PC-9 (cell line): Measurements from ENCODE around the gene CLHC1.

Experiments used
- EZH2 ChIP-seq: fragments of 200-600 bp; sonication (generic); IDR thresholded peaks from 2 replicates; pipeline ENCODE4 v1.8.0; 2017; ENCODE audit warnings: antibody characterized with exemption, low read depth
- TF ChIP-seq, protein P1 (sequence below): fragments of 200-600 bp; sonication (generic); conservative IDR thresholded peaks from 2 replicates; pipeline ENCODE4 v1.6.1; 2017; ENCODE audit warnings: mixed run types, antibody characterized with exemption, mild to moderate bottlenecking, moderate library complexity

DNA sequence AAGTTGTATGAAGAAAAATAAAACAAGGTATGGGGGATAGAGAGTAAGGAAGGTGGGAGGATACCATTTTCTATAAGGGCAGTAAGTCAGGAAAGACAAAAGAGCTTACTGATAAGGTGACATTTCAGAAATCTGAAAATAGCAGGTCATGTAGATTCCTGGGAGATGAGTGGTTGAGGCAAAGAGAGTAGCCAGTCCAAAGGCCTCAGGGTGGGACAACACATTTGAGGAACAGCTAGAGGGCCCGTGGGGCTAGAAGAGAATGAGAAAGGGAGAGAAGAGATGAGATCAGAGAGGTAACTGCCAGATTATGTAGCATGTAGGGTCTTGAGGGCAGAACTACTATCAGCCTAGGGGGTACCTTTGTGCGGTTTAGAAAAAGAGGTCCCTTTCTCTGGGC, 2.9 kb downstream of the CLHC1 start:
- TF ChIP-seq, protein P1, sequence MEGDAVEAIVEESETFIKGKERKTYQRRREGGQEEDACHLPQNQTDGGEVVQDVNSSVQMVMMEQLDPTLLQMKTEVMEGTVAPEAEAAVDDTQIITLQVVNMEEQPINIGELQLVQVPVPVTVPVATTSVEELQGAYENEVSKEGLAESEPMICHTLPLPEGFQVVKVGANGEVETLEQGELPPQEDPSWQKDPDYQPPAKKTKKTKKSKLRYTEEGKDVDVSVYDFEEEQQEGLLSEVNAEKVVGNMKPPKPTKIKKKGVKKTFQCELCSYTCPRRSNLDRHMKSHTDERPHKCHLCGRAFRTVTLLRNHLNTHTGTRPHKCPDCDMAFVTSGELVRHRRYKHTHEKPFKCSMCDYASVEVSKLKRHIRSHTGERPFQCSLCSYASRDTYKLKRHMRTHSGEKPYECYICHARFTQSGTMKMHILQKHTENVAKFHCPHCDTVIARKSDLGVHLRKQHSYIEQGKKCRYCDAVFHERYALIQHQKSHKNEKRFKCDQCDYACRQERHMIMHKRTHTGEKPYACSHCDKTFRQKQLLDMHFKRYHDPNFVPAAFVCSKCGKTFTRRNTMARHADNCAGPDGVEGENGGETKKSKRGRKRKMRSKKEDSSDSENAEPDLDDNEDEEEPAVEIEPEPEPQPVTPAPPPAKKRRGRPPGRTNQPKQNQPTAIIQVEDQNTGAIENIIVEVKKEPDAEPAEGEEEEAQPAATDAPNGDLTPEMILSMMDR, result no peak
- no peak for TF ChIP-seq EZH2
